Measurements from ENCODE around the gene YIPF5. TPM values are rescaled to one million over a fixed set of nuclear protein-coding genes. Genes with fewer than 3 reads are reported as not detected.

Gene YIPF5
- total RNA-seq, 4 donors from 2014 or later = 29.4 to 49.7 (median 37.8) TPM

- intact Hi-C loops (cut with DNase I) = no loop called here
- Histone ChIP-seq H3K36me3 (no peaks in the 10 kb centered on the region), H3K4me3 (no peak overlapping the region), H3K27me3 (no peaks in the 10 kb centered on the region), H3K4me1 (peaks cover 0 to 7% (median 0%) of the 10 kb centered on the region in 3 donors), H3K27ac (no peak overlapping the region), H3K9me3 (no peaks in the 10 kb centered on the region)
- WGBS, 2 donors = 67 to 68% methylated on average over 5 of the region's 5 CpGs
- no peak for TF ChIP-seq CTCF (IDR thresholded peaks at IDR 0.05)
- no peak for TF ChIP-seq POLR2A (IDR thresholded peaks at IDR 0.05)
- DNase-seq = no peak
These were observed 30.9 kb downstream of the YIPF5 start for GRCh38 chr5:144139586-144139985.

GRCh38 chr5:144135113-144135762, 35.2 kb downstream of the YIPF5 start:
- no peak overlapping the region for H3K27ac ChIP-seq
- no peak for DNase-seq
- intact Hi-C loops (cut with DNase I) = no loop called here
- no peaks in the 10 kb centered on the region for H3K9me3 ChIP-seq
- TF ChIP-seq CTCF (IDR thresholded peaks at IDR 0.05) (no peak), POLR2A (IDR thresholded peaks at IDR 0.05) (no peak)
- no peaks in the 10 kb centered on the region for H3K27me3 ChIP-seq
- H3K36me3 ChIP-seq = no peaks in the 10 kb centered on the region
- no peaks in the 10 kb centered on the region for H3K4me1 ChIP-seq
- WGBS, 2 donors = 78 to 84% methylated on average over 3 of the region's 3 CpGs
- H3K4me3 ChIP-seq = no peak overlapping the region

GRCh38 chr5:144134194-144134826, 36.1 kb downstream of the YIPF5 start:
- no peaks in the 10 kb centered on the region for H3K36me3 ChIP-seq
- H3K4me3 ChIP-seq = no peak overlapping the region
- H3K9me3 ChIP-seq = no peaks in the 10 kb centered on the region
- TF ChIP-seq CTCF (IDR thresholded peaks at IDR 0.05) (no peak), POLR2A (IDR thresholded peaks at IDR 0.05) (no peak)
- H3K27me3 ChIP-seq = no peaks in the 10 kb centered on the region
- 88 to 91% methylated on average over 2 of the region's 2 CpGs for WGBS, 2 donors
- no peak overlapping the region for H3K27ac ChIP-seq
- intact Hi-C loops (cut with DNase I) = no loop called here
- DNase-seq = no peak
- H3K4me1 ChIP-seq = no peaks in the 10 kb centered on the region

GRCh38 chr5:144133050-144133633, 37.3 kb downstream of the YIPF5 start:
- TF ChIP-seq CTCF (IDR thresholded peaks at IDR 0.05) = no peak
- no peak for TF ChIP-seq POLR2A (IDR thresholded peaks at IDR 0.05)
- DNase-seq = no peak
- H3K27ac ChIP-seq = no peak overlapping the region
- no peaks in the 10 kb centered on the region for H3K27me3 ChIP-seq
- no peaks in the 10 kb centered on the region for H3K9me3 ChIP-seq
- intact Hi-C loops (cut with DNase I) = no loop called here
- 88 to 93% methylated on average over 4 of the region's 4 CpGs for WGBS, 2 donors
- no peaks in the 10 kb centered on the region for H3K4me1 ChIP-seq
- H3K4me3 ChIP-seq = no peak overlapping the region
- no peaks in the 10 kb centered on the region for H3K36me3 ChIP-seq

GRCh38 chr5:144131261-144131660, 39.2 kb downstream of the YIPF5 start:
- no peaks in the 10 kb centered on the region for H3K9me3 ChIP-seq
- intact Hi-C loops (cut with DNase I) = no loop called here
- H3K27ac ChIP-seq = no peak overlapping the region
- 61 to 74% methylated on average over 4 of the region's 4 CpGs for WGBS, 2 donors
- no peak overlapping the region for H3K4me3 ChIP-seq
- no peaks in the 10 kb centered on the region for H3K27me3 ChIP-seq
- no peak for TF ChIP-seq POLR2A (IDR thresholded peaks at IDR 0.05)
- TF ChIP-seq CTCF (IDR thresholded peaks at IDR 0.05) = no peak
- H3K36me3 ChIP-seq = no peaks in the 10 kb centered on the region
- no peak for DNase-seq
- no peaks in the 10 kb centered on the region for H3K4me1 ChIP-seq
